ENCODE measurements around the gene XRN1. TPM values are rescaled to one million over a fixed set of nuclear protein-coding genes. Genes with fewer than 3 reads are reported as not detected.

Gene XRN1
- polyA plus RNA-seq, 5 donors: 16.5 to 41.9 (median 35.2) TPM

- DNase-seq: no peak
Observed at GRCh38 chr3:142273501-142273900, 174.3 kb downstream of the XRN1 start.

DNA sequence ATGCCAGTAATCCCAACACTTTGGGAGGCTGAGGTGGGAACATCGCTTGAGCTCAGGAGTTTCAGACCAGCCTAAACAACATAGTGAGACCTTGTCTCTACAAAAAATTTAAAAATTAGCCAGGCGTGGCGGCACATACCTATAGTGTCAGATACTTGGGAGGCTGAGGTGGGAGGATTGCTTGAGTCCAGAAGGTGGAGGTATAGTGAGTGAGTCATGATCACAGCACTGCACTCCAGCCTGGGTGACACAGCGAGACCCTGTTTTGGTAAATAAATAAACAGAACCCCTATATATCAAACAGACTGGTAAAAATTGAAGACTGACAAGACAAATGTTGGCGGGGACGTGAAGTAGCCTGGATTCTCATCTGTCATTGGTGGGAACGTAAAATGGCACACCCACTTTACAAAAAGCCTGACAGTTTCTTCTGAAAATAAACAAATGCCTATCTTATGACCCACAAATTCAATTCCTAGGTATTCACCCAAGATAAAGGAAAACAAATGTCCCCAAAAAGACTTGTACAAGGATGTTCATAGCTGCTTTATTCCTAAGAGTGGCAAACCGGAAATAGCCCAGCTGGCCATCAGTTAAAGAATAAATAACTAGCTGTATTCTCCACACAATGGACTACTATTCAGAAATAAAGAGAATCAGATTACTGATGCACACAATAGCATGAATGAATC is 175.5 kb downstream of the XRN1 start:
- DNase-seq: no peak

DNA sequence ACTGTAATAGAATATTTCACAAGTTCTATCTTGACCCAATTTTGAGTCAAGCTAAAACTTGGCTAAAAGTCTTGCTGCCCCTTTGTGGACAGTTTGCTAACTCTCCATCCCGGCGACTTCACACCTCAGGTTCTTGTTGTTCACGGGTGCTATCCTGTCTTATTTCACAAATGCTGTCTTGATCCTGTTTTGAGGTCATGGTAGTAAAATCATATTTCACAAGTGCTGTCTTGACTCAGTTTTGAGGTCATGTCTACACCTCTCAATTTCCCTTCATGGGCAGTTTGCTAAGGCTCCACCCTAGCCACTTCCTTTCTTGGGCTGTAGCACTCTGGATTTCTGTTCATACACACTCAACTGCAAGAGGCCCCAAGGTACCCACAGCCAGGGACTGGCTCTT is 177.4 kb downstream of the XRN1 start:
- no peak for DNase-seq

GRCh38 chr3:142269767-142270166 is 178.1 kb downstream of the XRN1 start:
- no peak for DNase-seq

GRCh38 chr3:142268426-142268825 is 179.4 kb downstream of the XRN1 start:
- no peak for DNase-seq

- DNase-seq: no peak
Observed at GRCh38 chr3:142267269-142267668, 180.6 kb downstream of the XRN1 start.

DNA sequence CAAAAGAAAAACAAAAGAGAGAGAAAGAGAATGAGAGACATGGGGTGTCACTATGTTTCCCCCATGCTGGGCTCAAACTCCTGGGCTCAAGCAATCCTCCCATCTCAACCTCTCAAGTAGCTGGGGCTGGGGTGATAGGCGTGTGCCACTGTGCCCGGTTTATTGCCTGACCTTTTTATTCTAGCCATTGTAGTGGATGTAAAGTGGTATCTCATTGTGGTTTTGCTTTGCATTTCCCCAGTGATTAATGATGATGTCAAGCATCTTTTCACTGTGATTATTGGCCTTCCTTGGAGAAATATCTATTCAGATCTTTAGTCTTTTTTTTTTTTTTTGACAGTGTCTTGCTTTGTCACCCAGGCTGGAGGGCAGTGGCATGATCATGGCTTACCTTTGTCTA is 184.7 kb downstream of the XRN1 start:
- DNase-seq: no peak

DNA sequence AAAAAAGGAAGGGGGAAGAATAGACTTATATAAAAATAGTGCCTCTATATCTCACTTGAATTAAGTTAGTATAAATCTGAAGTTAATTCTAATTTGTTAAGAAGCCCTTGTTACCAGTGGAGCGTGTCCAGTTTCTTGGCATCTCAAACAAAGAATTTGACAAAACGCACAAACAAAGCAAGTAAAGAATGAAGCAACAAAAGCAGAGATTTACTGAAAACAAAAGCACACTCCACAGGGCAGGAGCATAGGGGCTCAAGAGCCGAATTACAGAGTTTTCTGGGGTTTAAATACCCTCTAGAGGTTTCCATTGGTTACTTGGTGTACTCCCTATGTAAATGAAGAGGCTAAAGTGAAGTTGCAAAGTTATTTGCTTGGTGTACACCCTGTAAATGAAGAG is 188.5 kb downstream of the XRN1 start:
- DNase-seq: no peak

DNA sequence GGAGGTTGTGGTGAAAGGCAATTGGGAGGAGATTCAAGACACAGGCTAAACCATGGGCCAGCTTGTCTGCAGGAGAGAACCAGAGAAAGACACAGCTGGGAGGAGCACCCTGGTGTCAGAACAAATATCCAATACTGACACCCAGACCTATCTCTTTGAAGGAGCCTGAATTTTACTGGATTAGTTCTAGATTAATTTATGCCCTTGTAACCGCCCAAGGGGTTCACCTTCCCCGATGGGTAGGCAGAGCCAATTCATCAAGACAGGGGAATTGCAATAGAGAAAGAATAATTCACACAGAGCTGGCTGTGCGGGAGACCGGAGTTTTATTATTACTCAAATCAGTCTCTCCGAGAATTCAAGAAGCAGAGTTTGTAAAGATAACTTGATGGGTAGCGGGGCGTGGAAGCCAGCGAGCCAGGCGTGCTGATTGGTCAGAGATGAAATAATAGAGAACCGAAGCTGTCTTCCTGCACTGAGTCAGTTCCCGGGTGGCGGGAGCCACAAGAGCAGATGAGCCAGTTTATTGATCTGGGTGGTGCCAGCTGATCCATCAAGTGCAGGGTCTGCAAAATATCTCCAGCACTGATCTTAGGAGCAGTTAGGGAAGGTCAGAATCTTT is 191.0 kb downstream of the XRN1 start:
- DNase-seq: no peak

Other genes starting within 250 kb of the XRN1 start
- 10 to 100 TPM; 12.0 to 24.8 (median 19.0) TPM for gene GK5, start 222.5 kb downstream of the XRN1 start, polyA plus RNA-seq (ENCODE audit: insufficient read depth in 1 of 5, insufficient read length in 5 of 5, low replicate concordance in 1 of 5)
- 10 to 100 TPM; 25.6 to 32.8 (median 29.8) TPM for gene ATR, start 130.7 kb upstream of the XRN1 start, polyA plus RNA-seq (ENCODE audit: insufficient read depth in 1 of 5, insufficient read length in 5 of 5, low replicate concordance in 1 of 5)
- gene PLS1, start 148.4 kb upstream of the XRN1 start, polyA plus RNA-seq (ENCODE audit: insufficient read depth in 1 of 5, insufficient read length in 5 of 5, low replicate concordance in 1 of 5): 10 to 100 TPM in 4 of 5 donors, 1 to 10 TPM in 1; 9.0 to 22.2 (median 18.1) TPM